Measurements from ENCODE around the gene CCBE1.

CCBE1 gene

DNA sequence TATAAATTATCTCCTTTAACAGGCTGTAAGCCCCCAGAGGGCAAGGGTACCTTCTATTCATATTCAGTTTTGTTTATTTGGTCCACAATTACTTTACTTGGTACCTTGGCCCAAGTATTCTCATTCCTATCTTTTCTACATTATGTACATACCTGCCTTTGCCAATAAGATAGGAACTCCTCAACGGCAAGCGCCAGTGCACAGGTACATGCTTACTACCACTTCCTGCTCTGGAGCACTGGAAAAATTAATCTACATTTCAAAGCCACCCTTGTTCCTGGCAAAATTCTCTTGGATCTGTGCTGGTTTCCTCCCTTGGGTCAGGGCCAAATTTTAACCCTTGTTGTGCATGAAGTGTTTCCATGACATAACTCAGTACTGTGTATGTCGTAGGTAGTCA is 303.8 kb downstream of the CCBE1 start:
- no peak for DNase-seq (ENCODE audit: low read depth)

DNA sequence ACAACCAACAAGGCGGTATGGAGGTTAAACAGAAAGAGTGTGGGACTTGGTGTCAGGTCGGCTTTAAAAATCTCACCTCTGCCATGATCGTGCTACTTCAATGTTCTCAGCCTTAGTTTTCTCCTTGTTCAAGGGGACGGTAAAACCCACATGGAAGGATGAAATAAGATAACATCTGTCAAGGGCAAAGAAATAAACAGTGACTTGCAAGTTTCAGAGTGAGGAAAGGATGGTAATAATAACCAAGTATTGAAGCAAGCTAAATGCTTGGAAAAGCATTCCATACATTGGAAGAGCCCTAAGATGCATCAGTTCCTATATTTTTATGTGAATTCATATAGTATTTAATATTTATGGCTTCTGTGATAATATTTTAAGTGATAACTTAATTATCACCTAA is 308.4 kb downstream of the CCBE1 start:
- no peak for DNase-seq (ENCODE audit: low read depth)

DNA sequence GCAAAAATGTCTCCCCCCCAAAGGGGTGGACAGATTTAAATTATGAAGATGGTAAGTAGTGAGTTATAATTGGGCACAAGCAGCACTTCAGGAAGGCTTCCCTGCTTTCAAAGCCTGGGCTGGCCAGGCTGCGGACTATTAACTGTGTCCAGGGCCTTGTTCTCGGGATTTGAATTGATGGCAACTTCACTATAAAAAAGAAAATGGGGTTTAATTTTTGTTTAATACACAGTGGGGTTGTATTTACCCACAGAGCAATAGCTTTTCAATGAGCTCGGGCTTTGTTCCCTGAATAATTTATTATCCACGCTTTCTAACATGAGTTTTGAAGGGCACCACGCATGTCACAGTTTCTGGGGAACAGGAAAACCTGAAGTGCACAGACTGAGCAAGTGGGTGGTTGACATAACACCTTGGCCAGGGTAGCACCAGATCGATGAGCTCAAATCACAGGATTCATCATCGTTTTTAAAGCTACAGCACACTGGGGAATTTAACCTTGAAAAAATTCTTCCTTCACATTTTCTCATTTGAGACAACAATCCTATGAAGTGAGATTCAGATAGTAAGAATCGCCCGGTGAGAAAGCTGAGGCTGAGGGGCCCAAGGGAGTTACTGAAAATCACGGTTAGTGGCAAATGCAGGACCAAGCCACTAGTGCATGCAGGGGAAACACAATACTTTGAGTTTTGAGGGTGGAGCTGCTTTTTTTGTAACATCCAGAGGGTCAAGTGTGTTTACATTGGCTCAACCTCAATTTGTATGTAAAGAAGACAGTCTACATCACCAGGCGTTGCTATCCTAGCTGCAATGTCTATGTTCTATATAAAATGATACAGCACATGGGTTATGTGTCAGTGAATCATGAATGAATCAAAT is 309.3 kb downstream of the CCBE1 start:
- DNase-seq (ENCODE audit: low read depth): no peak

DNA sequence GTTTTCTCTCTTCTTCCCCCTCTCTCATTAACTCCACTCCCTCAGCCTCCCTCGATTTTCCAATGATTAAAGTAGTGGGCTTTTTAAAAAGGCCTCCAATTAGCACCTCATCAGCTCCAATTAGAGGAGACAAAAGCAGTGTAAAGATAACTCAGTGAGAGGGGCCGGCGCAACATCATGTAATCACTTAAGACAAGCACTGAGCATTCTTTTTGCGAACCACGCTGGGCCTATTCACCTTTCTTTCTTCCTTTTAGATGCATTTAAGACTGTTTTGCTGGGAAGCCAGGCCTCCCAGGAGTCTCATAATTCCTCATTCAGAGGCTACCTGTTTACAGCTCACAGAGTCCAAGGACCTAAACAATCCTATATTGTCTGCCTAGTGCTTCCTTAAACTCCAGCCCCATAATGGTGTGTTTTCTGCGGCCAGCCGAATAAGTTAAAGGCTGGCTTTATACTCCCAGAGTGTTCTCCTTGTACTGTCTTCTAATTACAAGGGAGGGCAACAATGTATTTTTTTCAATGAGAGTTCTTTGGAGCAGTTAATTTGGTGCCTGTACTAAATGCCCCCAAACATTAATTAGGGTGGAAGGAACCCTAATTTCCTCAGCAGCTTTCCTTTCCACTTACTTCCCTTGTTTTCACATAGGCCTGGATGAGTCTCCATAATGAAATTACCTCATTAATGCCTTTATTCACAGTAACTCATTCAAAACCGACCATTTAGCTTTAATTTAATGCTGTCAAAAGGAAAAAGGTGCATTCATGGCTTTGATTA is 310.1 kb downstream of the CCBE1 start:
- no peak for DNase-seq (ENCODE audit: low read depth)

DNA sequence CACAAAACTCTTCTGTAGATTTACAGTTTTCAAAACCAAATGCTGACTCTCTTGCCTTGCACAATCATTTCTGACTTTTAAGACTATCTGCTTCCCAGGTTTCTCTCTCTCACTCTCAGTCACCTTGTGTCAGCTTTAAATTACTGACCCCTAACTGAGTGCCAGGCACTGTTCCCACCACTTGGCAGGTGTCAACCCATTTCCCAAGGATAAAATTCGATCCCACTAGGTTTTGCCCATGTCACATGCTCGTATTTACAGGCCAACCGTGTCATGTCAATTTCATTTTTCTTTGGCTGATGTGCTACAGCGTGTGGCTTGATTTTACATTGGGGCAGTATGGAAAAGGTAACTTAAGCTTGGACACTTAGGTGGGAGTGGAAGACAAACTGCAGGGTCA is 312.0 kb downstream of the CCBE1 start:
- DNase-seq (ENCODE audit: low read depth): no peak

DNA sequence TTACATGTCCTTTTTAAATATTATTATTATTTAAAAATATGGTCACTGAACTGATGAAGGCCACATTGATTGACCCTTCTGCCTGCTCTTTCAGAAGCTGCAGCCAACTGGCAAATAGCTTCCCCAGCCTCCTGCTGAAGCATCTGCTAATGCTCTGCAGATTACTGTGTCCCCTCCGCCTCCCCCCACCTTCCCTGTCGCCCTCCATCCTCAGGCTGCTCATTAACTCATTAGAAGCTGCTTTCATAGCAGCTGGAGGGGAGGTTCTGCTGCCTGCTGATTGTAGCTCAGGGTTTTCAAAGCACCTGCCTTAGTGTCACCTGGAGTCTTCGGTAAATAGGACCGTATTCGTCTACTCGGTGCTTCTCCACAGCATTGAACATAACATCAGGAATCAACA is 313.4 kb downstream of the CCBE1 start:
- DNase-seq (ENCODE audit: low read depth): no peak

DNA sequence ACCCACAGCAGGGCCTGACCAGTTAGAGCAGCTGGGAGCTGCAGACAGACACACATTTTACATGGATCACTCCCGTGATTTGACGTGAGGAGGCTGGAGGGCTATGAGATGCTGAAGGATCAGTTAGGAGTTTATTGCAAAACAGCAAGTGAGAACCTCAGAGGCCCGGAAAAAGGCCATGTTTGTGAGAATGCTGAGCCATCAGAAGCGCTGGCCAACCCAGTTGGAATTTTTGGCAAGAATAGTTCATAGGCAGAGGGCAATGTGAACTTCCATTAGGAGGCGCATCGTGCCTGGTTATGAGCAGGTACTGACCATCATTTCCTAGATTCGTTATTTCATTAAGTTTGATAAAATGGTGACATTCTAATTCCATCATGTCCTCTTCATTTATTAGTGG is 314.8 kb downstream of the CCBE1 start:
- no peak for DNase-seq (ENCODE audit: low read depth)

DNA sequence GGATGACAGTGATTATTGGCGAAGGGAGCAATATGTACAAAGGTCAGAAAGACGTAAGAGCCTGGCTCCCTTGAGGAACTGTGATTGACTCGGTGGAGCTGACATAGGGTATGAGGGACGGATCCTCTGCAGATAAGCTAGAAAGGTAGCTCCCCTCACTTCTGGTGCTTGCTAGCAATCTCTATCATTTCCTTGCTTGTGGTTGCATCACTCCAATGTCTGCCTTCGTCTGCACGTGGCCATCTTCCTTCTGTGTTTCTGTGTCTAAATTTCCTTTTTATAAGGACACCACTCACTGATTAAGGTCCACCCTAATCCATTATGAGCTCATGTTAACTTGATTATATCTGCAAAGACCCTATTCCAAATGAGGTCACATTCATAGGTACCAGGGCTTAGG is 315.3 kb downstream of the CCBE1 start:
- no peak for DNase-seq (ENCODE audit: low read depth)
